GM12875 (cell line): ENCODE results near the gene HJV.

Experiments used
- H3K4me3 ChIP-seq: one replicate; pipeline ENCODE4 v1.5.1; 2011; ENCODE audit warnings: low read depth, low read length, control low read depth
- CTCF ChIP-seq: IDR thresholded peaks from 2 replicates; pipeline ENCODE4 v1.5.1; 2011; ENCODE audit warnings: low read depth, mild to moderate bottlenecking, control low read depth, inconsistent platforms, low read length, moderate library complexity, borderline replicate concordance; ENCODE audit not compliant: insufficient read depth

The HJV gene

GRCh38 chr1:145992958-145993617 lies 28.4 kb downstream of the HJV start:
- no peak overlapping the region for H3K4me3 ChIP-seq
- no peak for TF ChIP-seq CTCF

- no peak for TF ChIP-seq CTCF
- H3K4me3 ChIP-seq, result no peak overlapping the region
Observed at GRCh38 chr1:145992502-145992936, 29.0 kb downstream of the HJV start.

DNA sequence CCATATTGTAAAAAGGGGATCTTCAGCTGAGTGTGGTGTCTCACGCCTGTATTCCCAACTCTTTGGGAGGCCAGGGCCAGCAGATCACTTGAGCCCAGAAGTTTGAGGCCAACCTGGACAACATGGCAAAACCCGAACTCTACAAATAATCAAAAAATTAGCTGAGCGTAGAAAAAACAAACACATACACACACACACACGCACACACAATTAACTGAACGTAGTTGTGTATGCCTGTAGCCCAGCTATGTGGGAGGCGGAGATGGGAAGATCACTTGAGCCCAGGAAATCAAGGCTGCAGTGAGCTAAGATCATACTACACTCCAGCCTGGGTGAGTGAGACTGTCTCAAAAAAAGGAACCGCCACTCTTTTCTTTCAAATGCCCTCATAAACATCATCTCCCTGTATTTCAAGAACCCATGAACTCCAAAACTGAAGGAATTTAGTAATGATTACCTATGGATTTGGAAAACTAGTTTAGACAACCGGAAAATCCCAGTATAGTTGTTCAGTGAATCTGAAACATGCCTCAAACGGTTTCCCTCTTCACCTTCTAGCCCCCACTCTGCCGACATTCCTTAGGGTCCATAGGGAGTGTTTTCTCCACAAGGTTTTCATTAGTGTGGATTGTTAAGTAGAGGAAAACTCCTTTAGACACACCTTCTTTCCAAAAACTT lies 29.7 kb downstream of the HJV start:
- TF ChIP-seq CTCF, result no peak
- H3K4me3 ChIP-seq, result no peak overlapping the region

- no peak for TF ChIP-seq CTCF
- H3K4me3 ChIP-seq, result no peak overlapping the region
Observed at GRCh38 chr1:145990249-145990855, 31.2 kb downstream of the HJV start.

- TF ChIP-seq CTCF, result no peak
Observed at GRCh38 chr1:145988773-145989172, 32.8 kb downstream of the HJV start.

DNA sequence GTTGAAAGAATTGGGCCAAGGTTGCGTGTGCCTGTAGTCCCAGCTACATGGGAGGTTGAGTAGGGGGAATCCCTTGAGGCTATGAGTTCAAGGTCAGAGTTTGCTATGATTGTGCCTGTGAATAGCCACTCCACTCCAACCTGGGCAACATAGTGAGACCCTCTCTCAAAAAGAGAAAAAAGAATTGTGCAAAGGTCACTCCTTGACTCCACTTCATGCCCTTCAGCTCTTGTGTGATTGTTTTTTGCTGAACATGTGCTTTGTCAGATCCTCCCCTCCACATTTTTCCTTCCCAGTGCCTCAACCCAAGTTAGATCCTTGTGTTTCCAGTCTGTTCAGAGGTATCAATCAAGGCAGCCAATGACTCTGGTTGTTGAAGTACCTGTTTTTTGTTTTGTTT lies 33.6 kb downstream of the HJV start:
- H3K4me3 ChIP-seq, result no peak overlapping the region
- TF ChIP-seq CTCF, result no peak

More at GRCh38 chr1:145988773-145989172, 32.8 kb downstream of the HJV start:
- H3K4me3 ChIP-seq, result no peak overlapping the region

DNA sequence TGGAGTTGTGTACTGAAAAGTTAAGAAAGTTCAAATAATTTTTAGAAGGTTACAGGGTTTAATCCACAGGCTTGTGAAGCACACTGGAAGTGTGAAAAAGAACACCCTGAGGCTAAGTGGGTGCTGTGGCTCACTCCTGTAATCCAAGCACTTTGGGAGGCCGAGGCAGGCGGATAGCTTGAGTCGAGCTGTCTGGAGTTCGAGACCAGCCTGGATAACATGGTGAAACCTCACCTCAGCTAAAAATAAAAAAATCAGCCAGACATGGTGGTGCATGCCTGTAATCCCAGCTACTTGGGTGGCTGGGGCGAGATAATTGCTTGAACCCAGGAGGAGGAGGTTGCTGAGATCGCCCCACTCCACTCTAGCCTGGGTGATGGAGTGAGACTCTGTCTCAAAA lies 35.0 kb downstream of the HJV start:
- H3K4me3 ChIP-seq, result no peak overlapping the region
- TF ChIP-seq CTCF, result no peak
